ENCODE measurements around the gene B4GALT3.

The B4GALT3 gene

DNA sequence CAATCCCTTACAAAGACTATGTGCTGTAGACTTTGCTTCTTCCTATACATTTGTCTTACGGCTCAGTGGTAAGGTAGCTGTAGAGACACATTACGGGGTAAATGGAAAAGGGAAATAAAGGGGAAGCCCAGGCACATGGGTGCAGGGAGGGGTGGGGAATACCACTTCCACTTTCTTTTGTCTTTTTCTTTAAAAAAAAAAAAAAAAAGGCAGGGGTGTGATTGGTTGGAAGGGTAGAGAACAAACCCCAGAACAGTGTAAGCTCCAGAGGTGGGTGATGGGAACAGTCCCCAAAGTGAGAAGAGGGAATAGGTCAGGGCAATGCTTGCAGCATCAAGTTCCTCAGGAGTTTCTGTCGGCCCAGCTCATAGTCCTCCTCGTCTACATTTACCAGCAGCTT is 55.5 kb downstream of the B4GALT3 start:
- DNase-seq = no peak

All from NCI-H2081 treated with DMSO at 0.1 percent for 48 hours (cell line).